Measurements from ENCODE around the gene FGD3.

The FGD3 gene

GRCh38 chr9:93030642-93031628 is 83.6 kb downstream of the FGD3 start:
- no peak overlapping the region for H3K27ac ChIP-seq
- TF ChIP-seq ZFX (IDR thresholded peaks at IDR 0.05): no peak
- TF ChIP-seq CTCF (conservative IDR thresholded peaks at IDR 0.05): no peak

GRCh38 chr9:93031629-93032430 is 84.5 kb downstream of the FGD3 start:
- no peak overlapping the region for H3K27ac ChIP-seq
- TF ChIP-seq ZFX (IDR thresholded peaks at IDR 0.05) (no peak), CTCF (conservative IDR thresholded peaks at IDR 0.05) (no peak)

- no peak overlapping the region for H3K27ac ChIP-seq
- no peak for TF ChIP-seq ZFX (IDR thresholded peaks at IDR 0.05)
- TF ChIP-seq CTCF (conservative IDR thresholded peaks at IDR 0.05): no peak
Measured at GRCh38 chr9:93032545-93032944, 85.2 kb downstream of the FGD3 start.

GRCh38 chr9:93033531-93033930 is 86.2 kb downstream of the FGD3 start:
- H3K27ac ChIP-seq: no peak overlapping the region

GRCh38 chr9:93035106-93035660 is 87.9 kb downstream of the FGD3 start:
- H3K27ac ChIP-seq: no peak overlapping the region
- TF ChIP-seq ZFX (IDR thresholded peaks at IDR 0.05): no peak
- no peak for TF ChIP-seq CTCF (conservative IDR thresholded peaks at IDR 0.05)

More at GRCh38 chr9:93033531-93033930, 86.2 kb downstream of the FGD3 start:
- TF ChIP-seq CTCF (conservative IDR thresholded peaks at IDR 0.05): no peak
- no peak for TF ChIP-seq ZFX (IDR thresholded peaks at IDR 0.05)

GRCh38 chr9:93035821-93036351 is 88.6 kb downstream of the FGD3 start:
- TF ChIP-seq ZFX (IDR thresholded peaks at IDR 0.05): no peak
- no peak overlapping the region for H3K27ac ChIP-seq

GRCh38 chr9:93036887-93037475 is 89.7 kb downstream of the FGD3 start:
- TF ChIP-seq CTCF (conservative IDR thresholded peaks at IDR 0.05) (no peak), ZFX (IDR thresholded peaks at IDR 0.05) (no peak)

More at GRCh38 chr9:93036887-93037475, 89.7 kb downstream of the FGD3 start:
- no peak overlapping the region for H3K27ac ChIP-seq

Measured in C4-2B (cell line).